ENCODE results near the gene LBX2.
A peak's percentile ranks its signal among the peaks of the same experiment; 100 is the strongest.
"Not testable (repeated sequence)": the region's sequence is repeated elsewhere in the genome, so short reads cannot be mapped to it uniquely, and the experiment has no call there.

LBX2 gene

GRCh38 chr2:74481961-74482800, 17.2 kb downstream of the LBX2 start:
- DNase-seq, result no peak

GRCh38 chr2:74481431-74481830, 18.0 kb downstream of the LBX2 start:
- DNase-seq, result no peak

GRCh38 chr2:74474899-74475298, 24.5 kb downstream of the LBX2 start:
- DNase-seq, result no peak

DNA sequence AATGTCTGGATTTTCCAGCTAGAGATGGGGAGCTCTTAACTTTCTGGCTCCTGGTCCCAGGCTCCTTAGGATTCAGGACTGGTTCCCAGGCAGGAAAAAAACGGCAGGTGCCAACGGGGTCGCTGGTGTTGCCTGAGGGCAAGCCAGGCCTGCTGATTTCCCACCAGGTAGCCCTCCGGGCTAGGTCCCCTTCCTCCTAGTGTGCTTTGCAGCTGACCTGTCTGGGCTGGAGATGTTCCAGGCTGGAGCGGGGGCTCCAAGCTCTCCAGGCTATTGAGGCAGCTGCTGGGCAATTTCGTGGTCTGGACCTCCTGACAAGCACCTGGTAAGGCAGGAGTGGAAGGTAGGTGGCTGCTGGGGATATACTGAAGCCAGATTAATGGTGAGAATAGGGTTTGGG, 24.9 kb downstream of the LBX2 start:
- no peak for DNase-seq

DNA sequence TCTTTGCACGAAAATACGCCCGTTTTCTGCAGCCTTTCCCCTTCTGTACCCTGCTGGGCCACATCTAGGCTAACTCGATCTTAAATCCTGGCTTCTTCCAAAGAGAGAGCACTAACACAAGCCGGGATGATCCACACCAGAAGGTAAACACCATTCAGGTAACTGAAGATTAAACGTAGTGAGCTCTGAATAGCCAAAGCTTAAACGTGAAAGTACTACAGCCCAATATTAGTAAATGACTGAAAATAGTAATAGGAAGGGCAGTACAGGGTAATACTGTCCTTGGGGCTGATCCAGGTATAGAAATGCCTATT, 26.5 kb downstream of the LBX2 start:
- DNase-seq, result no peak

GRCh38 chr2:74472086-74472944, 27.1 kb downstream of the LBX2 start, which contains the start of gene MRPL53:
Gene MRPL53 (minus strand): TSS chr2:74472680. CDS start chr2:74472660, 20 bp downstream.
- DNase-seq, result peak; percentile 87

DNA sequence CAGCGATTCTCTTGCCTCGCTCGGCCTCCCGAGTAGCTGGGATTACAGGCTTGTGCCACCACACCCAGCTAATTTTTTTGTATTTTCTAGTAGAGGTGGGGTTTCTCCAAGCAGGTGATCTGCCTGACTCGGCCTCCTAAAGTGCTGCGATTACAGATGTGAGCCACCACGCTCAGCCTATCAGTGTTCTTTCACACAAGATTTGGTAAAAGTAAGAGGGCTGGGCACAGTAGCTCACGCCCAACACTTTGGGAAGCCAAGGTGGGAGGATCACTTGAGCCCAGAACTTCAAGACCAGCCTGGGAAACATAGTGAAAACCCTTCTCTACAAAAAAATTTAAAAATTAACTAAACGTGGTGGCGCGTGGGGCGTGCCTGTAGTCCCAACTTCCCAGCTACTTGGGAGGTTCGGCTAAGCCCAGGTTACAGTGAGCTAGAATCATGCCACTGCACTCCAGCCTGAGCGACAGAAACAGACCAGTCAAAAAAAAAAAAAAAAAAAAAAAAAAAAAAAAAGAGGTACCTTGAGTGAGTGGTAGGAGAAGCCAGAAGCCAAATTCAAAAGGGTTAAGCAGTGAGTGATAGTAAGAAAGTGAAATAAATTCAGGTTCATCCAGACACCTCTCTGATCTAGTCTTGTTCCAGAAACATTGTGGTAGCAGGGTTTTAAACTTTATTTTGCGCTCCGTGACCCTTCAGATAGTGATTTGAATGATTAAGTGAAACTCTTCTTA, 27.9 kb downstream of the LBX2 start:
- no peak for DNase-seq

DNA sequence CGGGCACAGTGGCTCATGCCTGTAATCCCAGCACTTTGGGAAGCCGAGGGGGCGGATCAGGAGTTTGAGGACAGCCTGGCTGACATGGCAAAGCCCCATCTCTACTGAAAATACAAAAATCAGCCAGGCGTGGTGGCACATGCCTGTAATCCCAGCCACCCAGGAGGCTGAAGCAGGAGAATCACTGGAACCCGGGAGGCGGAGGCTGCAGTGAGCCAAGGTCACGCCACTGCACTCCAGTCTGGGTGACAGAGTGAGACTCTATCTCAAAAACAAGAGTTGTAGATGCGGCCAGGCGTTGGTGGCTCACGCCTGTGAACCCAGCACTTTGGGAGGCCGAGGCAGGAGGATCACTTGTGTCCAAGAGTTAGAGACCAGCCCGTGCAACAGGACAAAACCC, 28.7 kb downstream of the LBX2 start:
- not testable (repeated sequence) for DNase-seq

DNA sequence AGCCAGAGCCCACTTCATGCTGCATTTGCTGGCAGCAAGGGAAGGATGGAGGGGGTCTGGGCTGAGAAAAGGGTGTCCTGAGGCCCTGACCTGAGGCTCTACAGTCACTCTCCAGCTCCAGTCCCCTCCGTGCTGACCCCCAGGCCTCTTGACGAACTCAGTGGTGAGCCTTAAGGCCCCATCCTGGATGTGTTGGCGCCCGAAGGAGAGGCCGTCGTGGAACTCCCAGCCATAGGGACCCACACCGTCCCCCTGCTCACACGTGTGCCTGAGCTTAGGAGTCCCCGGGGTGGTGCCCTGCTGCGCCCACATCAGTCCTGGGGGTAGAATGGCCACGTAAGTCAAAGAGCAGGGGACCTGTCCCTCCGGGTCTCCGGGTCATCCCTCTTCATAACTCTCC, 35.0 kb downstream of the LBX2 start:
- DNase-seq, result no peak

DNA sequence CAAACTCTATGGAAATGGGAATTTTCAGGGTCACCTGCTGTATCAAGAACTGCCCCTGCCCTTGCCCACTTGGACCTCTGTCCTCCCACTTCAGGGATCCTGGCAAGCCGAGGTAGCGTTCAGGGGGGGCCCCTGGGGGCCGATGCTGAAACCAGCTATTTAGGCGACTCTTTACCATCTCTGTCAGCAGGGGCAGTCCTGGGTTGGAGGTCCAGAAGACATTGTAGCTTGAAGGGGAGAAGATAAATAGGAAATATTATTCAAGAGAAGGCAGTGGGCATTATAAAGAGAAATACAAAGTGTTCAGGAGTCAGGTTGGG, 36.7 kb downstream of the LBX2 start:
- DNase-seq, result no peak

DNA sequence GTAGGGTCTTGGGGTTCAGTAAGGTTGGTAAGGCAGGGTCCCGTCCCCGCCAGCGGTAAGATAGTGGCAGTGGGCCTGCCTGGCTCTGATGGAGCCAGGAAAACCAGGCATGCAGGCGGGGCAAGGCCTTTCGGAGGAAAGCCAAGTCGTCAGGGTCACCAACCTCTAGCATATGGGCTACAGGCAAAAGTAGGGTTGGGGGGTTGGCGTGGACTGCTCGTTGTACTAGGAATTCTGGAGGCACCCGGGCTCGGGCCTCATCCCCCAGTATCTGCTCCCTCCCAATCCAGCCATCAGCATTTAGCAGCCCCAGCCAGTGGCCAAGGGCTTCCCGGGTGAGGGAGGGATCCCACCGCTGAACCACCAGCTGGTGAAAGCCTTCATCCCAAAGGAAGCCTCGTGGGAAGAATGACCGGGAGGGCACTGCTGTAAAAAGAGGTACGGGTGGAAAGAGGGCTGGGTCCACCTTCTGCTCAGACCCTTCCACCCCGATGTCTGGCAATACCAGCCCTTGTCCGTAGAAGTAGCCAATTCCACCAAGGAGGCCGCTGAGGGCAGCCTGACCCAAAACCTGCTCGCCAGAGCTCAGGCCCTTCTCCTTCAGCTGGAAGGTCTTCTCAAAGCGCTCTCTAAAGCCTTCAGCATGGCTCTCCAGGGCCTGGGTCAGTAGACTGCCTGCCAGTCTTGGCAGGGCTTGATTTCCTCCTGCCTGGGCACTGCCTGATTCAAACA, 37.2 kb downstream of the LBX2 start:
- DNase-seq, result no peak

GRCh38 chr2:74461187-74462053, 38.0 kb downstream of the LBX2 start:
- DNase-seq, result no peak

DNA sequence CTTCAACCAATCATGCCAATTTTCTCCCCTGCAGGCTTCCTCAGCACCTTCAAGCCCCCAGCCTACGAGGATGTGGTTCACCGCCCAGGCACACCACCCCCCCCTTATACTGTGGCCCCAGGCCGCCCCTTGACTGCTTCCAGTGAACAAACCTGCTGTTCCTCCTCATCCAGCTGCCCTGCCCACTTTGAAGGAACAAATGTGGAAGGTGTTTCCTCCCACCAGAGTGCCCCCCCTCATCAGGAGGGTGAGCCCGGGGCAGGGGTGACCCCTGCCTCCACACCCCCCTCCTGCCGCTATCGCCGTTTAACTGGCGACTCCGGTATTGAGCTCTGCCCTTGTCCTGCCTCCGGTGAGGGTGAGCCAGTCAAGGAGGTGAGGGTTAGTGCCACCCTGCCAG, 39.2 kb downstream of the LBX2 start:
- DNase-seq, result not testable (repeated sequence)

DNA sequence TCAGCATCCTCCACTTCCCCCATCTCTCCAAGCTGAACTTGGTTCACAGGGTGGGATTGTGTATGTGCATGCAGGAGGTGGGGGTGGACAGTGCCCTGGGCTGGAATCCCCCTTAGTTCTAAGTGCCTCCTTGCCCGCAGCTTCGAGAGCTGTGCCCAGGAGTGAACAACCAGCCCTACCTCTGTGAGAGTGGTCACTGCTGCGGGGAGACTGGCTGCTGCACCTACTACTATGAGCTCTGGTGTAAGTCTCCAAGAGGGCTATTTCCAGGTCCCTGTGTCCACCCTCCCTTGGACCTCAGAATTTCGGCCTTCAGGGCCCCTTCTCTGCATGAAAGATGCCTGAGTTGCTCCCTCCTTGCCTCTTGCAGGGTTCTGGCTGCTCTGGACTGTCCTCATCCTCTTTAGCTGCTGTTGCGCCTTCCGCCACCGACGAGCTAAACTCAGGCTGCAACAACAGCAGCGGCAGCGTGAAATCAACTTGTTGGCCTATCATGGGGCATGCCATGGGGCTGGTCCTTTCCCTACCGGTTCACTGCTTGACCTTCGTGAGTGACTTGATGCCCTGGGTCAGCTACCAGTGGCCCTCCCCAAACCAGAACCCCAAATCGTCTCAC, 39.8 kb downstream of the LBX2 start:
- not testable (repeated sequence) for DNase-seq

- DNase-seq, result no peak
Measured at GRCh38 chr2:74458938-74459363, 40.5 kb downstream of the LBX2 start.

DNA sequence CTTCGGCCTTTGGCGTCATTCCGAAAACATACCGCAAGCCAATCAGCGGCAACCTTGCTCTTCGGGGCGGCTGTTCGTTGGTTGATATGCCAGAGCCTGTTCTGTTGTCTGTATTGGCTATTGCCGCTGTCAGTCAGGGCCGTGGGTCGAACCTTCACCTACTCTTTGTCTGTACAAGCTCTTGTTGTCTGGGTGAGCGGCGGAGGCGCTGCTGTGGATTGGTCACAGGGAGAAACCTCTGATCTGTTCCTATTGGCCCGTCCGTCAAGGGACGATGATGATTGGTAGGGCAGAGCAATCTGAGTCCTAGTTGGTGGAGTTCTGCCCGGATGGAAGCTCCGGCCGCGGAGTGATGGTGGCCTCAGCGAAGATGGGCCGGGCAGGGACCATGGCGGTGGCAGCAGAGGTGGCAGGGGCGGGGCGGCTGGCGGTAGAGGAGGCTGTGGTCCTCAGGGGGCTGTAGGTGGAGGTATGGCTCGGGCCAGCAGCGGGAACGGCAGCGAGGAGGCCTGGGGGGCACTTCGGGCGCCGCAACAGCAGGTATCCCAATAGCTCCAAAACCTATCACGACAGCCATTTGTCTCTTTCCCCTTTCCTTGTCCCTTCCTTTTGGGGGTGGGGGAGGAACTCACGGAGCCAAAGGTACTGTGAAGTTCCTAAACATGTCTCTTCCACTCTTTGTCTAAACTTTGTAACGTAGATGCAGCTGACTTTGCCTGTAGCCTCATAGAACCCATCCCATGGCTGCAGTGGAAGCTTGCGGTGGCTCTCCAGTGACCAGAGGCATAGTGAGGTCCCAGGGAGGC, 41.1 kb downstream of the LBX2 start, which contains the start of gene WBP1:
TSS of gene WBP1 (plus strand) at position 307 of the 806 bp plus-strand sequence. CDS start at position 472, 165 bp downstream.
- peak; percentile 97 for DNase-seq

DNA sequence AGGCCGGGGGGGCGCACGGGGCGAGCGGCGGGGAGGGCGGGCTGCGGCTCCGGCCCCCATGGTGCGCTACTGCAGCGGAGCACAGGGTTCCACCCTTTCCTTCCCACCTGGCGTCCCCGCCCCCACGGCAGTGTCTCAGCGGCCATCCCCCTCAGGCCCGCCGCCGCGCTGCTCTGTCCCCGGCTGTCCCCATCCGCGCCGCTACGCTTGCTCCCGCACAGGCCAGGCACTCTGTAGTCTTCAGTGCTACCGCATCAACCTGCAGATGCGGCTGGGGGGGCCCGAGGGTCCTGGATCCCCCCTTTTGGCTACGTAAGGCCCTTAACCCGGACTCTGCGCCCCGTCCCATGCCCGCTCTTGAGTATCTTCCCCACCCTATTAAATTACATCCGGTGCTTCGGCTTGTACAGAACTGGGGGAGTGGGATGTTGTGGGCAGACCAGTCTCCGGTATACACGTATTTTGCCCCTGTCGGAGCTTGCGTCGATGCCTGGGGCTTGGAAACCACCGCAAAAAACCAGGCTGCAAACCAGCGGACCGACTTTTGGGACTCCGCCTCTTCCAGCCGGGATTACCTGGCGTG, 41.8 kb downstream of the LBX2 start:
- DNase-seq, result peak; percentile 76

- DNase-seq, result peak; percentile 76
Measured at GRCh38 chr2:74457129-74457548, 42.3 kb downstream of the LBX2 start.

GRCh38 chr2:74454654-74455511, 44.5 kb downstream of the LBX2 start, which contains the start of gene INO80B:
Gene INO80B (plus strand): TSS chr2:74455087. CDS start chr2:74455117, 30 bp downstream.
- DNase-seq, result peak; percentile 87

All from NCI-H1092 (cell line).